ENCODE measurements around the gene ZMIZ1.

Gene ZMIZ1

GRCh38 chr10:79147306-79147705 lies 78.5 kb downstream of the ZMIZ1 start:
- Histone ChIP-seq H3K4me3 (ENCODE audit: control insufficient read depth in 1 of 7, extremely low read depth in 1 of 7, insufficient read depth in 4 of 7, low read depth in 2 of 7, low read length in 6 of 7) (peak overlapping the region in 1 of 7 experiments; percentile 29), H3K9me3 (ENCODE audit: control extremely low read depth in 1 of 5, control insufficient read depth in 4 of 5, insufficient read depth in 2 of 5, low read depth in 1 of 5, low read length in 4 of 5) (no peaks in the 10 kb centered on the region), H3K27me3 (replicated peaks in 2 of 5; ENCODE audit: control insufficient read depth in 4 of 5, insufficient read depth in 5 of 5, low read length in 4 of 5) (no peaks in the 10 kb centered on the region), H3K4me1 (ENCODE audit: control extremely low read depth in 1 of 4, control insufficient read depth in 4 of 4, insufficient read depth in 4 of 4, low read length in 3 of 4) (peaks cover 15 to 97% (median 92%) of the 10 kb centered on the region in 4 experiments), H3K27ac (ENCODE audit: insufficient read depth in 1 of 2, low read depth in 1 of 2, low read length in 2 of 2, poor library complexity in 1 of 2, severe bottlenecking in 2 of 2) (peak overlapping the region; percentile 42 to 80), H3K36me3 (ENCODE audit: control insufficient read depth in 4 of 4, insufficient read depth in 4 of 4, low read length in 3 of 4) (peaks cover 2 to 74% (median 24%) of the 10 kb centered on the region in 4 experiments)
- ChIA-PET POLR2A (interaction anchor here (1.1 kb wide), 1 partner anchor 10 kb away, joined by 3 read pairs; no protein-coding TSS in a partner anchor), CTCF (interaction anchor here (1.6 to 42.3 kb wide), 5 partner anchors 15 to 83 kb away, joined by 3 to 517 read pairs (median 10); no protein-coding TSS in a partner anchor)
- no peak for DNase-seq
- 84% methylated on average over 5 of the region's 5 CpGs for WGBS (ENCODE audit: insufficient coverage)

- Histone ChIP-seq H3K27ac (ENCODE audit: insufficient read depth in 1 of 2, low read depth in 1 of 2, low read length in 2 of 2, poor library complexity in 1 of 2, severe bottlenecking in 2 of 2) (peak overlapping the region; percentile 42 to 80), H3K4me1 (ENCODE audit: control extremely low read depth in 1 of 4, control insufficient read depth in 4 of 4, insufficient read depth in 4 of 4, low read length in 3 of 4) (peaks cover 15 to 91% (median 86%) of the 10 kb centered on the region in 4 experiments), H3K9me3 (ENCODE audit: control extremely low read depth in 1 of 5, control insufficient read depth in 4 of 5, insufficient read depth in 2 of 5, low read depth in 1 of 5, low read length in 4 of 5) (no peaks in the 10 kb centered on the region), H3K36me3 (ENCODE audit: control insufficient read depth in 4 of 4, insufficient read depth in 4 of 4, low read length in 3 of 4) (peaks cover 0 to 74% (median 20%) of the 10 kb centered on the region in 4 experiments), H3K27me3 (replicated peaks in 2 of 5; ENCODE audit: control insufficient read depth in 4 of 5, insufficient read depth in 5 of 5, low read length in 4 of 5) (no peaks in the 10 kb centered on the region), H3K4me3 (ENCODE audit: control insufficient read depth in 1 of 7, extremely low read depth in 1 of 7, insufficient read depth in 4 of 7, low read depth in 2 of 7, low read length in 6 of 7) (peak overlapping the region in 2 of 7 experiments; percentile 20 to 29)
- POLR2A ChIA-PET, result interaction anchor here (0.7 to 3.0 kb wide), 5 partner anchors 11 to 47 kb away, joined by 4 to 11 read pairs (median 4); no protein-coding TSS in a partner anchor
- CTCF ChIA-PET, result interaction anchor here (1.2 to 42.3 kb wide), 12 partner anchors 8 to 88 kb away, joined by 3 to 517 read pairs (median 8); no protein-coding TSS in a partner anchor
- DNase-seq, result peak in 1 of 3 donors; percentile 42
- WGBS (ENCODE audit: insufficient coverage), result 28% methylated on average over 6 of the region's 7 CpGs
These were observed 79.2 kb downstream of the ZMIZ1 start for GRCh38 chr10:79147796-79148451.

- WGBS (ENCODE audit: insufficient coverage), result 47% methylated on average over 15 of the region's 16 CpGs
- peak overlapping the region in 1 of 7 experiments; percentile 20 for H3K4me3 ChIP-seq (ENCODE audit: control insufficient read depth in 1 of 7, extremely low read depth in 1 of 7, insufficient read depth in 4 of 7, low read depth in 2 of 7, low read length in 6 of 7)
- H3K27ac ChIP-seq (ENCODE audit: insufficient read depth in 1 of 2, low read depth in 1 of 2, low read length in 2 of 2, poor library complexity in 1 of 2, severe bottlenecking in 2 of 2), result peak overlapping the region; percentile 64 to 80
- peaks cover 0 to 74% (median 19%) of the 10 kb centered on the region in 4 experiments for H3K36me3 ChIP-seq (ENCODE audit: control insufficient read depth in 4 of 4, insufficient read depth in 4 of 4, low read length in 3 of 4)
- peak in 2 of 3 donors; percentile 70 to 76 for DNase-seq
- peaks cover 15 to 91% (median 80%) of the 10 kb centered on the region in 4 experiments for H3K4me1 ChIP-seq (ENCODE audit: control extremely low read depth in 1 of 4, control insufficient read depth in 4 of 4, insufficient read depth in 4 of 4, low read length in 3 of 4)
- ChIA-PET CTCF (interaction anchor here (0.7 to 42.3 kb wide), 16 partner anchors 9 to 88 kb away, joined by 3 to 517 read pairs (median 4); partner anchors contain the start of gene ZMIZ1), POLR2A (interaction anchor here (0.6 to 3.0 kb wide), 8 partner anchors 10 to 96 kb away, joined by 3 to 11 read pairs (median 4); no protein-coding TSS in a partner anchor)
- H3K9me3 ChIP-seq (ENCODE audit: control extremely low read depth in 1 of 5, control insufficient read depth in 4 of 5, insufficient read depth in 2 of 5, low read depth in 1 of 5, low read length in 4 of 5), result no peaks in the 10 kb centered on the region
- H3K27me3 ChIP-seq (replicated peaks in 2 of 5; ENCODE audit: control insufficient read depth in 4 of 5, insufficient read depth in 5 of 5, low read length in 4 of 5), result no peaks in the 10 kb centered on the region
These were observed 79.9 kb downstream of the ZMIZ1 start for GRCh38 chr10:79148452-79149344.

- Histone ChIP-seq H3K27ac (ENCODE audit: insufficient read depth in 1 of 2, low read depth in 1 of 2, low read length in 2 of 2, poor library complexity in 1 of 2, severe bottlenecking in 2 of 2) (peak overlapping the region; percentile 64 to 80), H3K9me3 (ENCODE audit: control extremely low read depth in 1 of 5, control insufficient read depth in 4 of 5, insufficient read depth in 2 of 5, low read depth in 1 of 5, low read length in 4 of 5) (no peaks in the 10 kb centered on the region), H3K27me3 (replicated peaks in 2 of 5; ENCODE audit: control insufficient read depth in 4 of 5, insufficient read depth in 5 of 5, low read length in 4 of 5) (no peaks in the 10 kb centered on the region), H3K4me1 (ENCODE audit: control extremely low read depth in 1 of 4, control insufficient read depth in 4 of 4, insufficient read depth in 4 of 4, low read length in 3 of 4) (peaks cover 11 to 91% (median 78%) of the 10 kb centered on the region in 4 experiments), H3K4me3 (ENCODE audit: control insufficient read depth in 1 of 7, extremely low read depth in 1 of 7, insufficient read depth in 4 of 7, low read depth in 2 of 7, low read length in 6 of 7) (no peak overlapping the region), H3K36me3 (ENCODE audit: control insufficient read depth in 4 of 4, insufficient read depth in 4 of 4, low read length in 3 of 4) (peaks cover 0 to 74% (median 18%) of the 10 kb centered on the region in 4 experiments)
- WGBS (ENCODE audit: insufficient coverage), result 33% methylated on average over 2 of the region's 3 CpGs
- DNase-seq, result peak in 1 of 3 donors; percentile 47
- ChIA-PET CTCF (interaction anchor here (0.9 to 42.3 kb wide), 12 partner anchors 8 to 89 kb away, joined by 3 to 517 read pairs (median 8); partner anchors contain the start of gene ZMIZ1), POLR2A (interaction anchor here (0.6 to 3.0 kb wide), 4 partner anchors 9 to 96 kb away, joined by 3 to 11 read pairs (median 5); no protein-coding TSS in a partner anchor)
These were observed 80.5 kb downstream of the ZMIZ1 start for GRCh38 chr10:79149345-79149661.

GRCh38 chr10:79149662-79150443 lies 81.1 kb downstream of the ZMIZ1 start:
- ChIA-PET CTCF (interaction anchor here (1.1 to 42.3 kb wide), 11 partner anchors 8 to 81 kb away, joined by 3 to 517 read pairs (median 10); partner anchors contain the start of gene ZMIZ1), POLR2A (interaction anchor here (1.9 to 3.0 kb wide), 2 partner anchors 9 to 13 kb away, joined by 6 to 11 read pairs; no protein-coding TSS in a partner anchor)
- DNase-seq, result peak in 1 of 3 donors; percentile 42
- H3K36me3 ChIP-seq (ENCODE audit: control insufficient read depth in 4 of 4, insufficient read depth in 4 of 4, low read length in 3 of 4), result peaks cover 0 to 76% (median 22%) of the 10 kb centered on the region in 4 experiments
- H3K27ac ChIP-seq (ENCODE audit: insufficient read depth in 1 of 2, low read depth in 1 of 2, low read length in 2 of 2, poor library complexity in 1 of 2, severe bottlenecking in 2 of 2), result peak overlapping the region; percentile 64 to 80
- no peaks in the 10 kb centered on the region for H3K9me3 ChIP-seq (ENCODE audit: control extremely low read depth in 1 of 5, control insufficient read depth in 4 of 5, insufficient read depth in 2 of 5, low read depth in 1 of 5, low read length in 4 of 5)
- peaks cover 10 to 91% (median 78%) of the 10 kb centered on the region in 4 experiments for H3K4me1 ChIP-seq (ENCODE audit: control extremely low read depth in 1 of 4, control insufficient read depth in 4 of 4, insufficient read depth in 4 of 4, low read length in 3 of 4)
- WGBS (ENCODE audit: insufficient coverage), result 19% methylated on average over 21 of the region's 27 CpGs
- no peaks in the 10 kb centered on the region for H3K27me3 ChIP-seq (replicated peaks in 2 of 5; ENCODE audit: control insufficient read depth in 4 of 5, insufficient read depth in 5 of 5, low read length in 4 of 5)
- H3K4me3 ChIP-seq (ENCODE audit: control insufficient read depth in 1 of 7, extremely low read depth in 1 of 7, insufficient read depth in 4 of 7, low read depth in 2 of 7, low read length in 6 of 7), result peak overlapping the region in 1 of 7 experiments; percentile 6

GRCh38 chr10:79150444-79150754 lies 81.6 kb downstream of the ZMIZ1 start:
- H3K27me3 ChIP-seq (replicated peaks in 2 of 5; ENCODE audit: control insufficient read depth in 4 of 5, insufficient read depth in 5 of 5, low read length in 4 of 5), result no peaks in the 10 kb centered on the region
- H3K4me1 ChIP-seq (ENCODE audit: control extremely low read depth in 1 of 4, control insufficient read depth in 4 of 4, insufficient read depth in 4 of 4, low read length in 3 of 4), result peaks cover 7 to 91% (median 76%) of the 10 kb centered on the region in 4 experiments
- ChIA-PET POLR2A (interaction anchor here (0.7 to 3.0 kb wide), 2 partner anchors 11 to 13 kb away, joined by 3 to 11 read pairs; no protein-coding TSS in a partner anchor), CTCF (interaction anchor here (0.7 to 42.3 kb wide), 6 partner anchors 7 to 45 kb away, joined by 3 to 517 read pairs (median 8); no protein-coding TSS in a partner anchor)
- DNase-seq, result no peak
- H3K27ac ChIP-seq (ENCODE audit: insufficient read depth in 1 of 2, low read depth in 1 of 2, low read length in 2 of 2, poor library complexity in 1 of 2, severe bottlenecking in 2 of 2), result peak overlapping the region; percentile 6 to 80
- H3K36me3 ChIP-seq (ENCODE audit: control insufficient read depth in 4 of 4, insufficient read depth in 4 of 4, low read length in 3 of 4), result peaks cover 0 to 81% (median 25%) of the 10 kb centered on the region in 4 experiments
- no CpG with 5 or more reads among the region's 1 CpG for WGBS (ENCODE audit: insufficient coverage)
- H3K4me3 ChIP-seq (ENCODE audit: control insufficient read depth in 1 of 7, extremely low read depth in 1 of 7, insufficient read depth in 4 of 7, low read depth in 2 of 7, low read length in 6 of 7), result no peak overlapping the region
- no peaks in the 10 kb centered on the region for H3K9me3 ChIP-seq (ENCODE audit: control extremely low read depth in 1 of 5, control insufficient read depth in 4 of 5, insufficient read depth in 2 of 5, low read depth in 1 of 5, low read length in 4 of 5)

Data from common myeloid progenitor, CD34-positive (primary cell).